ENCODE data around the gene HHATL.

- TF ChIP-seq CTCF (conservative IDR thresholded peaks at IDR 0.05; ENCODE audit: low read depth, low read length) = no peak
- no peak for TF ChIP-seq EZH2 (IDR thresholded peaks at IDR 0.05; ENCODE audit: borderline replicate concordance, low read depth, low read length, poor library complexity, severe bottlenecking)
These were observed 44.9 kb downstream of the HHATL start for GRCh38 chr3:42657675-42658074.
